Neural progenitor cell (in vitro differentiated cells): ENCODE data around the gene DDX17.

ENCODE experiments used
- CTCF ChIP-seq: fragments of 200-600 bp; sonication (generic); IDR thresholded peaks from 2 replicates; pipeline ENCODE4 v1.5.1; 2017; ENCODE audit warnings: antibody characterized with exemption, mild to moderate bottlenecking
- EZH2 ChIP-seq: fragments of 200-600 bp; sonication (generic); IDR thresholded peaks from 2 replicates; pipeline ENCODE4 v1.6.1; 2017; ENCODE audit warnings: antibody characterized with exemption, mild to moderate bottlenecking, moderate library complexity

GRCh38 chr22:38464992-38465672, 41.0 kb downstream of the DDX17 start:
- TF ChIP-seq CTCF (no peak), EZH2 (no peak)
